Body of pancreas (tissue), 4 donors: Measurements from ENCODE around the gene MYL6B. TPM values are rescaled to one million over a fixed set of nuclear protein-coding genes. Genes with fewer than 3 reads are reported as not detected.
A peak's percentile ranks its signal among the peaks of the same experiment; 100 is the strongest.

Experiments used
- ATAC-seq: fragments of 150-250 bp; one replicate; pipeline ENCODE4 v1.9.1; 2016
- DNase-seq, 4 donors: peaks; one replicate each; pipeline ENCODE4 v3.0.0-alpha.2; 2019
- H3K27ac ChIP-seq, 4 donors: fragments of 200-600 bp; sonication (generic); 1 replicate in 3 of 4; 2 replicates in 1 of 4; pipeline versions ENCODE4 v1.5.1 to v1.6.1; 2016 to 2019; ENCODE audit warnings: mild to moderate bottlenecking in 1 of 4, mixed read lengths in 1 of 4, moderate library complexity in 1 of 4
- H3K27me3 ChIP-seq, 2 donors: fragments of 200-600 bp; sonication (generic); one replicate each; pipeline ENCODE4 v1.6.0; 2016; ENCODE audit warnings: mild to moderate bottlenecking in 1 of 2
- H3K36me3 ChIP-seq, 2 donors: fragments of 200-600 bp; sonication (generic); replicated peaks in 1 of 2; 2 replicates each; pipeline ENCODE4 v1.5.1; 2016; ENCODE audit warnings: low read depth in 2 of 2; ENCODE audit not compliant: insufficient read depth in 1 of 2
- H3K4me1 ChIP-seq: fragments of 200-600 bp; sonication (generic); one replicate; pipeline ENCODE4 v1.6.0; 2016
- H3K4me3 ChIP-seq, 2 donors: fragments of 200-600 bp; sonication (generic); 1 replicate in 1 of 2; 2 replicates in 1 of 2; pipeline ENCODE4 v1.5.1; 2016 to 2019
- H3K9me3 ChIP-seq, 3 donors: fragments of 200-600 bp; sonication (generic); 1 replicate in 2 of 3; 2 replicates in 1 of 3; pipeline ENCODE4 v1.5.1; 2016
- POLR2A ChIP-seq, 3 donors: fragments of 450-650 bp; IDR thresholded peaks; one replicate each; pipeline ENCODE4 v1.6.1; 2016; ENCODE audit warnings: antibody characterized with exemption in 3 of 3, mild to moderate bottlenecking in 2 of 3
- WGBS, 2 donors: methylation state at CpG; one replicate each; pipeline ENCODE4 v1.1.5; 2017; 5-methylcytosine and 5-hydroxymethylcytosine counted together
- intact Hi-C: fragments of 100-400 bp; cut with DNase I; formaldehyde crosslinking; loops from one replicate; pipeline ENCODE4 v1.15.1; 2023
- total RNA-seq, 2 donors: library from RNA; depleted of rRNA; stranded (reverse); fragments of >200 nt; gene quantifications; one replicate each; pipeline ENCODE4 v1.1.0, GENCODE V29; 2016
- TF ChIP-seq, protein P1 (sequence below), 7 experiments: fragments of 450-650 bp in 4 of 7; fragments of 200-600 bp in 3 of 7; sonication (generic) in 3 of 7; IDR thresholded peaks; one replicate each; pipeline ENCODE4 v1.5.1; 2016 to 2019; ENCODE audit warnings: antibody characterized with exemption in 7 of 7

Gene MYL6B
- total RNA-seq, 2 donors from 2014 or later, result 7.5 to 24.1 TPM

GRCh38 chr12:56143217-56143616 is 9.2 kb upstream of the MYL6B start:
- intact Hi-C loops, result no loop called here

DNA sequence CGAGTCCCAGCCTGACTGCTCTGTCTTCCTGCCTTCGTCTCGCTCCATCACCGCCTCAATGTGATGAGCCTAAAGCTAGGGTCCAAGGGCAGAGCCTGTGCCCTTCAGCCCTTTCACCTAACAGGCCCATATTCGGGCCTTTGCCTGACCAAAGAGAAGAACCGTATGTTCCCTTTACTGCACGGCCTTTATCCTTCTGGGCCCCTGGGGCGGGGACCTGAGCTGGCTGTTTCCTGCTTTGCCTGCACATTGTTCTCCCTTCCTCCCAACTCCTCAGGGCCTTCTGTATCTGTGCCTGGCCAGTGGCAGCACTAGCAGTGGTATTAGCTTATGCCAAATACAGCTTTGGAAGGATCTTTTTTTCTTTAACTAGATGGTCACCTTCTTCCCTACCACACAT is 8.5 kb upstream of the MYL6B start:
- no peak for TF ChIP-seq POLR2A (IDR thresholded peaks at IDR 0.05)
- TF ChIP-seq, protein P1, sequence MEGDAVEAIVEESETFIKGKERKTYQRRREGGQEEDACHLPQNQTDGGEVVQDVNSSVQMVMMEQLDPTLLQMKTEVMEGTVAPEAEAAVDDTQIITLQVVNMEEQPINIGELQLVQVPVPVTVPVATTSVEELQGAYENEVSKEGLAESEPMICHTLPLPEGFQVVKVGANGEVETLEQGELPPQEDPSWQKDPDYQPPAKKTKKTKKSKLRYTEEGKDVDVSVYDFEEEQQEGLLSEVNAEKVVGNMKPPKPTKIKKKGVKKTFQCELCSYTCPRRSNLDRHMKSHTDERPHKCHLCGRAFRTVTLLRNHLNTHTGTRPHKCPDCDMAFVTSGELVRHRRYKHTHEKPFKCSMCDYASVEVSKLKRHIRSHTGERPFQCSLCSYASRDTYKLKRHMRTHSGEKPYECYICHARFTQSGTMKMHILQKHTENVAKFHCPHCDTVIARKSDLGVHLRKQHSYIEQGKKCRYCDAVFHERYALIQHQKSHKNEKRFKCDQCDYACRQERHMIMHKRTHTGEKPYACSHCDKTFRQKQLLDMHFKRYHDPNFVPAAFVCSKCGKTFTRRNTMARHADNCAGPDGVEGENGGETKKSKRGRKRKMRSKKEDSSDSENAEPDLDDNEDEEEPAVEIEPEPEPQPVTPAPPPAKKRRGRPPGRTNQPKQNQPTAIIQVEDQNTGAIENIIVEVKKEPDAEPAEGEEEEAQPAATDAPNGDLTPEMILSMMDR (IDR thresholded peaks at IDR 0.05), result no peak
- DNase-seq (no peak), ATAC-seq (no peak)
- H3K9me3 ChIP-seq, result no peaks in the 10 kb centered on the region
- H3K27ac ChIP-seq, result peak overlapping the region in 1 of 4 donors; percentile 13
- peaks cover 17% of the 10 kb centered on the region for H3K4me1 ChIP-seq
- H3K36me3 ChIP-seq, result peaks cover 9 to 32% of the 10 kb centered on the region in 2 donors
- H3K27me3 ChIP-seq, result no peaks in the 10 kb centered on the region
- 89 to 90% methylated on average over 8 of the region's 8 CpGs for WGBS, 2 donors
- no peak overlapping the region for H3K4me3 ChIP-seq
- intact Hi-C loops, result no loop called here

More at GRCh38 chr12:56143217-56143616, 9.2 kb upstream of the MYL6B start:
- peaks cover 17% of the 10 kb centered on the region for H3K4me1 ChIP-seq
- H3K4me3 ChIP-seq, result no peak overlapping the region
- no peaks in the 10 kb centered on the region for H3K9me3 ChIP-seq
- no peak overlapping the region for H3K27ac ChIP-seq
- no peak for TF ChIP-seq POLR2A (IDR thresholded peaks at IDR 0.05)
- TF ChIP-seq, protein P1 (IDR thresholded peaks at IDR 0.05), result no peak
- DNase-seq (no peak), ATAC-seq (no peak)
- 80 to 84% methylated on average over 4 of the region's 4 CpGs for WGBS, 2 donors
- peaks cover 15 to 37% of the 10 kb centered on the region in 2 donors for H3K36me3 ChIP-seq
- H3K27me3 ChIP-seq, result no peaks in the 10 kb centered on the region

DNA sequence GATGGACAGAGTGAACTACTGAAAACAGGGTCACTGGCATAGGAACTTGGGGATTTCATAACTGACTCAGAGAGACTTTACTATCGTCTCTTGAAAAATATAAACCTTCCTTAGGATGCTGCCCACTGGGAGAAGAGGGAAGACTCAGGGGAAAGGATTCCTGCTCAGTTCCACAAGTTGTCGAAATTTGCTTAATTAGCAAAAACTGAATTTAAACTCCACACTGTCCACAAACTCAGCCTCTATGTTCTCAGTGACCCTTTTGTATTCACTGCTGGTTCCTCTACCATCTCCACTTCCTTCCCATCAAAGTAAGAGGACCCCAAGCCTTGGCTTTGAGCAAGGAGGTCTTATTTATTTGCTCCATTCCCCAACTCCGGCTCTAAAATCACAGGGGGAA is 7.2 kb upstream of the MYL6B start:
- Histone ChIP-seq H3K27ac (peak overlapping the region in 1 of 4 donors; percentile 3), H3K27me3 (no peaks in the 10 kb centered on the region), H3K9me3 (no peaks in the 10 kb centered on the region), H3K4me3 (no peak overlapping the region), H3K4me1 (peaks cover 17% of the 10 kb centered on the region), H3K36me3 (peaks cover 0 to 28% of the 10 kb centered on the region in 2 donors)
- ATAC-seq, result no peak
- WGBS, 2 donors, result 96 to 99% methylated on average over 3 of the region's 3 CpGs
- no peak for TF ChIP-seq POLR2A (IDR thresholded peaks at IDR 0.05)
- TF ChIP-seq, protein P1 (IDR thresholded peaks at IDR 0.05), result no peak
- intact Hi-C loops, result no loop called here
- DNase-seq, result no peak

DNA sequence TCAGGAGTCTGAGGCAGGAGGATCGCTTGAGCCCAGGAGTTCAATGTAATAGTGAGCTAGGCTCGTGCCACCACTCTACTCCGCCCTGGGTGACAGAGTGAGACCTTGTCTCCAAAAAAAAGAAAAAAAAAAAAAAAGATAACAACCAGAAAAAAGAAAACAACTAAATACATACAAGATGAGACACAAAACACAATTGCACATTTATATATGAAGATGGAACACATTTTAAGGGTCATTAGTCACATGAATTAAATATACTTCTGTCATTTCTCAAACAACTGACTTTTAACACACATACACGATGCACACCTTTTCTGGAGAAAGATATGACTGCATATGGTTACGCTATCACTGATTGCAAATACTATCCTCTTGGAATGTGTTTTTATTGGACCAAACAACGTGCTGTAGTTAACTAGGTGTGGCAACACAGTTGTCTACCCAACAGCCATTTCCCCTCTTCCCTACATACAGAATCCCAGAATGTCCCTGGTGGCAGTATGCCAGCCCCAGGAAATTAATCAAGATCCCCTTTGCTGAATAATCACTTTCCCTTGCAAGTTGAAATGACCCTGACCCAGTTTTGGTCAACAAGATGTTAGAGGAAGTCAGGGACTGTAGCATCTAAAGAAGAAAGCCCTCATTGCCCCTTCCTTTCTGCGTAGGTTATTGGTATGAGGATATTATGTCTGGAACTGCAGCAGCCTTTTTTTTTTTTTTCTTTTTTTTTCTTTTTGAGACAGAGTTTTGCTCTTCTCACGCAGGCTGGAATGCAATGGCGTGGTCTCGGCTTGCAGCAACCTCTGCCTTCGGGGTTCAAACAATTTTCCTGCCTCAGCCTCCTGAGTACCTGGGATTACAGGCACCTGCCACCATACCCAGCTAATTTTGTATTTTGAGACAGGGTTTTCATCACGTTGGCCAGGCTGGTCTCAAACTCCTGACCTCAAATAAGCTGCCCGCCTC is 5.6 kb upstream of the MYL6B start:
- peaks cover 0 to 25% of the 10 kb centered on the region in 2 donors for H3K36me3 ChIP-seq
- H3K27ac ChIP-seq, result peak overlapping the region in 3 of 4 donors; percentile 18 to 60 (median 37)
- peak in 3 of 4 donors; percentile 31 to 38 (median 37) for DNase-seq
- no peaks in the 10 kb centered on the region for H3K9me3 ChIP-seq
- peak in 1 of 3 donors; percentile 7 for TF ChIP-seq POLR2A (IDR thresholded peaks at IDR 0.05)
- TF ChIP-seq, protein P1 (IDR thresholded peaks at IDR 0.05), result no peak
- H3K4me1 ChIP-seq, result peaks cover 24% of the 10 kb centered on the region
- 62 to 65% methylated on average over 13 of the region's 13 CpGs for WGBS, 2 donors
- intact Hi-C loops, result no loop called here
- ATAC-seq, result peak; percentile 25
- no peak overlapping the region for H3K4me3 ChIP-seq
- no peaks in the 10 kb centered on the region for H3K27me3 ChIP-seq
